ENCODE measurements around the gene KDM2B.

Gene KDM2B

GRCh38 chr12:121455766-121456420, 124.9 kb downstream of the KDM2B start:
- no peak overlapping the region for H3K4me3 ChIP-seq (ENCODE audit: low read length)
- no peak for DNase-seq (ENCODE audit: low read depth)
- no peak for TF ChIP-seq CTCF (conservative IDR thresholded peaks at IDR 0.05; ENCODE audit: low read length)

DNA sequence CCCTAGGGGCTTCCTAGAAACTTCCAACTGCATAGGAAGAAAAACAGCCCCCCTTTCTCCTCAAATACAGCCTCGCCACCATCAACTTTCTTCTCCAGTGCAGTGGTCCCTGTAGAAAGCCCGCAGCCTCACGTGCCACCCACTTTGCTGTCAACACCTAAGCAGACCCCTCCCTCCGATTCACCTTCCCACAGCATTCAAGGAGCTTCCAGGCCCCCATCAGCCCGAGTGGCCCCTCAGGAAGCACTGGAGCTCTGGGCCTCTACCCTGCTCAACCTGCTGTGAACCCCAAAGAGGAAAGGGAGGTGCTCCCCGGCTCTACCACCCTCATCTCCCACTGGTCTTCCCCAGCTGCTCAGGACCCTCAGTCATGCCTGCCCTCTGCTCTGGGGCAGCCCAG, 125.9 kb downstream of the KDM2B start:
- no peak overlapping the region for H3K4me3 ChIP-seq (ENCODE audit: low read length)
- DNase-seq (ENCODE audit: low read depth), result no peak
- TF ChIP-seq CTCF (conservative IDR thresholded peaks at IDR 0.05; ENCODE audit: low read length), result no peak

- TF ChIP-seq CTCF (conservative IDR thresholded peaks at IDR 0.05; ENCODE audit: low read length), result no peak
- no peak for DNase-seq (ENCODE audit: low read depth)
- H3K4me3 ChIP-seq (ENCODE audit: low read length), result no peak overlapping the region
These were observed 127.2 kb downstream of the KDM2B start for GRCh38 chr12:121453629-121454028.

- no peak overlapping the region for H3K4me3 ChIP-seq (ENCODE audit: low read length)
- no peak for TF ChIP-seq CTCF (conservative IDR thresholded peaks at IDR 0.05; ENCODE audit: low read length)
- DNase-seq (ENCODE audit: low read depth), result no peak
These were observed 127.8 kb downstream of the KDM2B start for GRCh38 chr12:121452985-121453360.

DNA sequence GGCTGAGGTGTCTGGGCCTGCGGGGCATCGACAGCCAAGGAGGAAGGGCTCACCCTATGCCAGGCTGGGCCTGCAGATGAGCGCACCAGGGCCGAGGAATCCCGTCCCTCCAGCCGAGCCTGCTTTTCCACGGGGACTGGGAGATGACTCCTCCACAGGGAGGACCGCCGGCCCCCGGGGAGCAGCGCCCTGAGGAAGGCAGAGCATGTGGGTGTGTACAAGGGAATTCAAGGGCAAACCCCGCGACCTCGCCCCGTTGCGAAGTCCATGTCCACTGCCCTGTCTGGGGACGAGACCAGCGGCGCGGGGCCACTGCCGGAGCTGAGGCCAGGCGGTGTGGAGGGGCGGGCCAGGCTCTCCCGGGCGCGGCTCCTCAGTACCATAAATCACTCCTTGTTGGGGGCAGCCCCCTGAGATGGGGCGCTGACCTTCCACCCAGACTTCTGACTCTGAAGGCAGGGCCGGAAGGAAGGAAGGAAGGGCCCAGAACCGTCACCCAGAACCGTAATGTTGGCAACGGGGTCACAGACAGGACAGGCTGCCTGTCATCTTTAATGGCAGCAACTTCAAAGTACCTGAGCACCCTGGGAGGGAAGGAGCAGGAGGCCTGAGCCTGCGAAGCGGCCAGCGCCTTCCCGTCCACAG, 128.4 kb downstream of the KDM2B start:
- no peak for DNase-seq (ENCODE audit: low read depth)
- no peak for TF ChIP-seq CTCF (conservative IDR thresholded peaks at IDR 0.05; ENCODE audit: low read length)
- peak overlapping the region; percentile 48 for H3K4me3 ChIP-seq (ENCODE audit: low read length)

- DNase-seq (ENCODE audit: low read depth), result peak; percentile 62
- H3K4me3 ChIP-seq (ENCODE audit: low read length), result peak overlapping the region; percentile 48
- no peak for TF ChIP-seq CTCF (conservative IDR thresholded peaks at IDR 0.05; ENCODE audit: low read length)
These were observed 128.9 kb downstream of the KDM2B start for GRCh38 chr12:121451961-121452339.

GRCh38 chr12:121448771-121449315, 132.0 kb downstream of the KDM2B start:
- DNase-seq (ENCODE audit: low read depth), result no peak
- no peak for TF ChIP-seq CTCF (conservative IDR thresholded peaks at IDR 0.05; ENCODE audit: low read length)
- H3K4me3 ChIP-seq (ENCODE audit: low read length), result no peak overlapping the region
